Panc1 (cell line): ENCODE data around the gene EEF1AKMT2.

Source experiments
- CTCF ChIP-seq: fragments of 450-650 bp; IDR thresholded peaks from 2 replicates; pipeline ENCODE4 v1.5.1; 2017; ENCODE audit warnings: mild to moderate bottlenecking
- POLR2AphosphoS5 ChIP-seq: IDR thresholded peaks from 2 replicates; pipeline ENCODE4 v1.6.1; 2012; ENCODE audit warnings: mild to moderate bottlenecking, low read depth, low read length, moderate library complexity
- REST ChIP-seq, 2 experiments: IDR thresholded peaks; 2 replicates each; pipeline ENCODE4 v1.6.1; 2011 to 2012; ENCODE audit warnings: low read depth in 2 of 2, control low read depth in 1 of 2, low read length in 1 of 2, mild to moderate bottlenecking in 1 of 2, moderate library complexity in 1 of 2; ENCODE audit not compliant: insufficient read depth in 1 of 2
- SIN3A ChIP-seq: IDR thresholded peaks from 2 replicates; pipeline ENCODE4 v1.6.1; 2012; ENCODE audit warnings: low read depth, mild to moderate bottlenecking, low read length, moderate library complexity, borderline replicate concordance; ENCODE audit not compliant: insufficient read depth
- TCF7L2 ChIP-seq: IDR thresholded peaks from 2 replicates; pipeline ENCODE4 v1.6.1; 2011; ENCODE audit warnings: mild to moderate bottlenecking, low read depth, low read length, inconsistent platforms

GRCh38 chr10:124743191-124744101 is 48.2 kb downstream of the EEF1AKMT2 start:
- TF ChIP-seq CTCF, result no peak
- no peak for TF ChIP-seq REST (IDR thresholded peaks at IDR 0.05; ENCODE audit: insufficient read depth in 1 of 2, low read depth in 2 of 2, low read length in 1 of 2)
- TF ChIP-seq POLR2AphosphoS5, result no peak
- no peak for TF ChIP-seq TCF7L2
- no peak for TF ChIP-seq SIN3A
